Neural crest cell (in vitro differentiated cells): ENCODE data around the gene DENND5B. TPM values are rescaled to one million over a fixed set of nuclear protein-coding genes. Genes with fewer than 3 reads are reported as not detected.

Experiments used
- DNase-seq: peaks from one replicate; pipeline ENCODE4 v3.0.0; 2021; ENCODE audit warnings: low read depth, mixed read lengths, low spot score
- H3K27ac Mint-ChIP-seq: one replicate; pipeline ENCODE4 v1.8.0; 2021; ENCODE audit warnings: mild to moderate bottlenecking, mixed read lengths; ENCODE audit not compliant: unreplicated experiment
- H3K27me3 Mint-ChIP-seq: 2 replicates; pipeline ENCODE4 v1.8.0; 2021; ENCODE audit warnings: low read depth, mild to moderate bottlenecking, mixed read lengths
- H3K36me3 Mint-ChIP-seq: 2 replicates; pipeline ENCODE4 v1.8.0; 2021; ENCODE audit warnings: low read depth, mild to moderate bottlenecking, mixed read lengths
- H3K4me1 Mint-ChIP-seq: 2 replicates; pipeline ENCODE4 v1.8.0; 2021; ENCODE audit warnings: mixed read lengths
- H3K4me3 Mint-ChIP-seq: one replicate; pipeline ENCODE4 v1.8.0; 2021; ENCODE audit warnings: mild to moderate bottlenecking, mixed read lengths
- H3K9me3 Mint-ChIP-seq: 2 replicates; pipeline ENCODE4 v1.8.0; 2021; ENCODE audit warnings: mixed read lengths
- CTCF ChIP-seq: fragments of 200-600 bp; sonication (generic); conservative IDR thresholded peaks from 2 replicates; pipeline ENCODE4 v1.5.0; 2021; ENCODE audit warnings: antibody characterized with exemption, mild to moderate bottlenecking
- total RNA-seq: library from RNA; stranded (reverse); gene quantifications from 2 replicates; pipeline ENCODE4 v1.2.1, GENCODE V29; 2021

Gene DENND5B
- total RNA-seq, 1 donor from 2014 or later = 33.2 TPM

DNA sequence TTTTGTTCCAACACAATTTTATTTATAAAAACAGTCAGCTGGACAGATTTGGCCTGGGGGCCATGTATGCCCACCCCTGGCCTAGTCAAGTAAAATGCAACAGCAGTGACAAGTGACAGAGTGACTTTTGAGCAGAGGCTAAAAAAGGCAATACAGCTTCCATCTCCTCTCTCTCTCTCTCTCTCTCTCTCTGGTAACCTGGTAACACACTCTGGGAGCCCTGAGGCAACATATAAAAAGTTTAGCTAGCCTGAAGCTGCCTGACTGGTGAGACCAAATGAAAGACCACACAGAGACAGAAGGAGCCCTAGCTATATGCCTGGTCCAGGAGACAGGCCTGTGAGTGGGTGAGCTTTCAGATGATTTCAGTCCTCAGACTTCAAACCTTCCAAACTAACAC lies 105.4 kb downstream of the DENND5B start:
- Mint-ChIP-seq H3K36me3 (peaks cover 10% of the 10 kb centered on the region), H3K4me1 (peaks cover 23% of the 10 kb centered on the region), H3K9me3 (no peaks in the 10 kb centered on the region), H3K27ac (no peak overlapping the region), H3K4me3 (no peak overlapping the region), H3K27me3 (no peaks in the 10 kb centered on the region)
- no peak for TF ChIP-seq CTCF
- DNase-seq = no peak

DNA sequence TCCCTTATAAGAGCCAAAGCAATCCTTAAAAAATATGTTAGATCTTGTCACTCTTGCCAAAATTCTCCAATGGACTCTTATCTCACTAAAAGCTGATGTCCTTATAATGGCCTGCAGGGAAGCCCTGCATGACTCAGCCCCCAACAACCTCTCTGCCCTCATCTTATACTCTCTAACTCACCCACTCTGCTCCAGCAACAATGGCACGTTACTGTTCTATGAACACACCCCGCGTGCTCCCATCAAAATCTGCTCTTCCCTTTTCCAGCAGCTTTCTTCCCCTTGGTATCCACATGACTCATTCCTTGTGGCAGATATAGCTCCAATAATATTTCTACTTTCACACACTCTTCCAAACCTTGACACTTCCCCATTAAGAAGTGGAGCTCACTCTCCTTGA lies 108.1 kb downstream of the DENND5B start:
- Mint-ChIP-seq H3K36me3 (peaks cover 4% of the 10 kb centered on the region), H3K27me3 (no peaks in the 10 kb centered on the region), H3K27ac (no peak overlapping the region), H3K4me3 (no peak overlapping the region), H3K9me3 (no peaks in the 10 kb centered on the region), H3K4me1 (peaks cover 23% of the 10 kb centered on the region)
- no peak for DNase-seq
- TF ChIP-seq CTCF = no peak

DNA sequence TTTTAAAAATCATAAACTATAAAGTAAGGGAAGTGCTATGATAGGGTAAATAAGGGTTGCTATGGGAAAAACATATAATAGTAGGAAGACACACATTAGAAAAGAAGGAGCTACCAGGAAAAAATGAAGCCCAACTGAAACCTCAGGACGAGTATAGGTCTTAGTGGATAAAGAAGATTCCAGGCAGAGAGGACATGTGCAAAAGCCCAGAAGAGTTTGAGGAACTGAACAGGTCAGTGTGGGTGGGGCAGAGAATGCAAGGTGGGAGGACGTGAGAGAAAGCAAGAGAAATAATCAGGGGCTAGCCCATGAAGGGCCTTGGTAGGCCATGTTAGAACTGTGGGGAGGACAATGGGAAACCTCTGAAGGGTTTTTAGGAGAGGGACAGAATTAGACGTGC lies 109.5 kb downstream of the DENND5B start:
- Mint-ChIP-seq H3K36me3 (peaks cover 6% of the 10 kb centered on the region), H3K27me3 (no peaks in the 10 kb centered on the region), H3K9me3 (no peaks in the 10 kb centered on the region), H3K4me1 (peaks cover 23% of the 10 kb centered on the region), H3K27ac (no peak overlapping the region), H3K4me3 (no peak overlapping the region)
- no peak for TF ChIP-seq CTCF
- DNase-seq = no peak

- H3K4me1 Mint-ChIP-seq = peaks cover 6% of the 10 kb centered on the region
- H3K4me3 Mint-ChIP-seq = no peak overlapping the region
- H3K9me3 Mint-ChIP-seq = no peaks in the 10 kb centered on the region
- no peak for DNase-seq
- no peak for TF ChIP-seq CTCF
- peaks cover 6% of the 10 kb centered on the region for H3K36me3 Mint-ChIP-seq
- no peaks in the 10 kb centered on the region for H3K27me3 Mint-ChIP-seq
- peak overlapping the region; percentile 66 for H3K27ac Mint-ChIP-seq
These were observed 111.3 kb downstream of the DENND5B start for GRCh38 chr12:31479516-31480210.

DNA sequence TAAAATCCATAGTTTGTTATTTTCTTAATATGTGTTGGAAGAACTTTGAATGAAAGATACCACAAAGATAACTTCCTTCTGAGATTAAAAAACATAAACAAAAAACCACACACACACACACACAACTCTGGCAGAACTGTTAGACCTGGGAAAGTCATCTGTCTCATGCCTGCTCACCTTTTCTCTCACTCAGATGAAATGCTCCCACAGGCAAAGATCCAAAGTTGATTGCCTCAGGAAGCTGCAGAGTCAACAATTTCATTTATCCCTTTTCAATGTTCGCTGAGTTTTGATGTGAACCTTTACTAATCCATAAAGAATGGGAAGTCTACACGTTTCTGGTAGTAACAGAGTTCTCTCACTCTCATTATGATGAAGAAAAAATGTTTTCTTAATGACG lies 112.0 kb downstream of the DENND5B start:
- peaks cover 6% of the 10 kb centered on the region for H3K4me1 Mint-ChIP-seq
- no peak overlapping the region for H3K4me3 Mint-ChIP-seq
- TF ChIP-seq CTCF = no peak
- H3K9me3 Mint-ChIP-seq = no peaks in the 10 kb centered on the region
- no peak for DNase-seq
- H3K27ac Mint-ChIP-seq = no peak overlapping the region
- peaks cover 6% of the 10 kb centered on the region for H3K36me3 Mint-ChIP-seq
- H3K27me3 Mint-ChIP-seq = no peaks in the 10 kb centered on the region
